ENCODE measurements around the gene LARP6.
"Not testable (repeated sequence)": the region's sequence is repeated elsewhere in the genome, so short reads cannot be mapped to it uniquely, and the experiment has no call there.

LARP6 gene

DNA sequence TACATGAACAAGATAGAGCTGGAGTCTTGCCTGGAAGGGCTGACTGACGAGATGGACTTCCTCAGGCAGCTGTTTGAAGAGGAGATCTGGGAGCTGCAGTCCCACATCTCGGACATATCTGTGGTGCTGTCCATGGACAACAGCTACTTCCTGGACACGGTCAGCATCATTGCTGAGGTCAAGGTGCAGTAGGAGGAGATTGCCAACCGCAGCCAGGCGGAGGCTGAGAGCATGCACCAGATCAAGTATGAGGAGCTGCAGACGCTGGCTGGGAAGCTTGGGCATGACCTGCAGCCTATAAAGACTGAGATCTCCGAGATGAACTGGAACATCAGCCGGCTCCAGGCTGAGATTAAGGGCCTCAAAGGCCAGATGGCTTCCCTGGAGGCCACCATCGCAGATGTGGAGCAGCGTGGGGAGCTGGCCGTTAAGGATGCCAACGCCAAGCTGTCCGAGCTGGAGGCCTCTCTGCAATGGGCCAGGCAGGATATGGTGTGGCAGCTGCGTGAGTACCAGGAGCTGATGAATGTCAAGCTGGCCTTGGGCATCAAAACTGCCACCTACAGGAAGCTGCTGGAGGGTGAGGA is 5.5 kb upstream of the LARP6 start:
- DNase-seq (ENCODE audit: extremely low read depth in 1 of 2, low read depth in 1 of 2) = no peak

DNA sequence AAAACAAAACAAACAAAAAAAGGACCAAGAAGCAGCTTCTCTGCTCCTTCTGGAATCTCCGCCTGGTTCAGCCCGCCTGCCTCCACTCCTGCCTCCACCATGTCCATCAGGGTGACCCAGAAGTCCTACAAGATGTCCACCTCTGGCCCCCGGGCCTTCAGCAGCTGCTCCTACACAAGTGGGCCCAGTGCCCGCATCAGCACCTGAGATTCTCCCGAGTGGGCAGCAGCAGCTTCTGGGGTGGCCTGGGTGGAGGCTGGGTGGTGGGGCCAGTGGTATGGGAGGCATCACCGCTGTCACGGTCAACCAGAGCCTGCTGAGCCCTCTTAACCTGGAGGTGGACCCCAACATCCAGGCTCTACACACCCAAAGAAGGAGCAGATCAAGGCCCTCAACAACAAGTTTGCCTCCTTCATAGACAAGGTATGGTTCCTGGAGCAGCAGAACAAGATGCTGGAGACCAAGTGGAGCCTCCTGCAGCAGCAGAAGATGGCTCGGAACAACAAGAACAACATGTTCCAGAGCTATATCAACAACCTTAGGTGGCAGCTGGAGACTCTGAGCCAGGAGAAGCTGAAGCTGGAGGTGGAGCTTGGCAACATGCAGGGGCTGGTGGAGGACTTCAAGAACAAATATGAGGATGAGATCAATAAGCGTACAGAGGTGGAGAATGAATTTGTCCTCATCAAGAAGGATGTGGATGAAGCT is 4.8 kb upstream of the LARP6 start:
- DNase-seq (ENCODE audit: extremely low read depth in 1 of 2, low read depth in 1 of 2) = not testable (repeated sequence)

DNA sequence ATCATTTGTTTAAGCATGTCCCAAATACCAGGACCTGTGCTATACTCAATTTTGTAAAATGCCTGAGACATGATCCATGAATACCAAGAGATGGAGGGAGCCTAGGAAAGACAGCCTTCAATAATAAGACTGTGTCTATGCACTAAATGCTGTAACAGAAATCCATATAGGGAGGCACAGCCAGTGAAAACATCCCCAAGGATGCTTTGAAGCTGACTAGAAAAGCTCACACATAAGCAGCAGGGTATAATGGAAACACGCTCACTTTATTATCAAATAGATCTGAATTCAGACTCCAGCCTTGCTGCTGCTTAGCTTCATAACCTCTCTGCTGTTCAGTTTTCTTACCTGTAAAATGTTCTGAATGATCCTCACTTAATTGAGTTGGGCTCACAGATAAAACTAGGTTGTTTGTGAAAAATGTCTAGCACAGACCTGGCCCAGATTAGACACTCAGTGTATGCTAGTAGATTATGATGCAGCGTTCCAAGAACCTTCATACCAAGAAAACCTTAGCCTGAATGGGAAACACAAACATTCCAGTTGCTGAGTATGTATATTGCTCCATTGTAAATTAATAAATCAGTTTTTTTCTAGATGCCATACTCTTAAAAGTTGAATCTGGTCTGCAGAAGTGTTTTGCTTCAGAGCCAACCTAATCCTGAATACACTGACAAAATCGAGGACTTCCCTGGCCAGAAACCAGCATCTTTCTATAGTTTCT is 3.8 kb upstream of the LARP6 start:
- DNase-seq (ENCODE audit: extremely low read depth in 1 of 2, low read depth in 1 of 2) = no peak

DNA sequence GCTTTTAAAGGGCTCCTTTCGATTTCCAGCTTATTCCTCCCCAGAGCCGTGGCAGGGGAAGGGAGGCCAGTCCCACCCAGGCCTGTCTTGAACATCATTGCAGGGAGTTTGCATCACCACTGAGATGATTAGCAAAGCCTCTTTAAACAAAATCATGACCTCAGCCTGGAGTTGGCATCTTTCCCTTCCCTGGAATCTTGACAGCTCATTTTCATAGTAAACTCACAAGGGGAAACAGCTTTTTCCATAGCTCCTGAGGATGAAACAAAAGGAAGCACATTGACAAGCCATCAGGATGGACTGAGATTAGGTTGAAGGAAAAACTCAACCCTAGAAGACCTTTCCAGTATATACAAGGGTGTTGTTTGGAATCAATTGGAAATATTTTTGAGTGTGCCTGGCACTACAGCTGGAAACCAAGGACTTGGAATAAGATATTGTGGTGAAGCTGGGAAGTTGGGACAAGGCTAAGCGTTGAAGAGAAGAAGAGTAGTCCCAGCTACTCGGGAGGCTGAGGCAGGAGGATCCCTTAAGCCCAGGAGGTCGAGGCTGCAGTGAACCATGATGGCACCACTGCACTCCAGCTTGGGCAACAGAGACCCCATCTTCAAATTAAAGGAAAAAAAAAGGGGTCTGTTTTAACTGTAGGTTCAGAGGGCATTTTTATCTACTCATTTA is 3.1 kb upstream of the LARP6 start:
- DNase-seq (ENCODE audit: extremely low read depth in 1 of 2, low read depth in 1 of 2) = no peak

DNA sequence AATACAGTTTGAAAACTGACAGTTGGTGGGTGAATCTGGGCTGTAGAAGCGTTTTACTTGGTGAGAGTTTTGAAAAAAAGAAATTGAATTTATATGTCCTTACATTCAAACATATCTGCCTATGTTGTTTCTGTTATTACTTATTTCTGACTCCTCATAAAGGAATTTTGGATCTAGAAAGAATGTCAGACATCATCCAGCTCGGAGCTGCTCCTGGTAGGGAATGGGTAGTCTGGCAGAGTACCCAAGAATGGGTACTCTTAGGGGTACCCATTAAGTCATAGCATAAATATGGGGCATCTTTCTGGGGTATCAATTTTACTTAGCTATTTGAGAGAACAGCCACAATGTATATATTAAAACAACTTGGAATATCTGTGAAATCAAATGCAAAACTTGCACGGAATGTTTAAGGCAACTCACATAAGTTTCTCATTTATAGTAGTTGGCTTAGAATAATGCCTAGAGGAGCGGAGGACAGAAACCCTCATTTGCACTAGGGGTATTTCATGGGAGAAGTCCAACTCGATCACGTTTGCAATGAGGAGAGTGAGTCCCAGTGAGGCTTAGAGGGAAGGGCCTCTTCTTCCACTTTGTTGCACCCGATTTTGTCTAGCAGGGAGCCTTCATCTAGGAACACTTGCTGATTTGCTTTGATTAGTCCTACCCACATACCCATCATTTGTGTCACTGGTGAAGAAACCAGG is 2.4 kb upstream of the LARP6 start:
- DNase-seq (ENCODE audit: extremely low read depth in 1 of 2, low read depth in 1 of 2) = no peak

DNA sequence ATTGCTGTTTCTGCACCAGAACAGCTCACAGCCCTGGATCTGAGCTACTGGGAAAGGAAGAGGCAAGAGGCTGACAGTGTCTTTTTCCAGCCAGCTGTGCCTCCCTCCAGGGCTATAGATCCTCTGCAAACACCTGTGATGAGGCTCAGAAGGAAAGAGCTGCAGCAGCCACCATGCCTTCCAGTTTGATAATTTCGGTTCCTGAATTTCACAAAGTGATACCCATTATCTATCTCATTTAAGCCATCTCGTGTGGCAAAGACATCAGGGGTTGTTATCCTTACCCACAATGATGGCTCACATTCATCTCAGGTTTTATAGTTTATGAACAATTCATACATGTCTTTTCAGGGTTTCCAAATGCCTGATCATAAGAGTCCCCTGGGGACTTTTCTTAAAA is 1.8 kb upstream of the LARP6 start:
- no peak for DNase-seq (ENCODE audit: extremely low read depth in 1 of 2, low read depth in 1 of 2)

DNA sequence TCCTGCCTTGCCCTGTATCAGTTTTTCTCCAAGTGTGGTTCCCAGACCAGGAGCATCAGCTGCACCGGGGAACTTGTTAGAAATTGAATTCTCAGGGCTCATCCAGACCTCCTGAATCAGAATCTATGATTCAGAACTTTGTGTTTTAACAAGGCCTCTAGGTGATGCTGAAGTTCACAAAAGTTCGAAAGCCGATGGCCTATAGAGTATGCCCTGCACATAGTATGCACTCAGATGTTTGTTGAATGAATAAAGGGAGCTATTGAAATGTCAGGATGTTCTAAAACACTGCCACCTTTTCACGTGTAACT is 664 bp upstream of the LARP6 start:
- no peak for DNase-seq (ENCODE audit: extremely low read depth in 1 of 2, low read depth in 1 of 2)

DNA sequence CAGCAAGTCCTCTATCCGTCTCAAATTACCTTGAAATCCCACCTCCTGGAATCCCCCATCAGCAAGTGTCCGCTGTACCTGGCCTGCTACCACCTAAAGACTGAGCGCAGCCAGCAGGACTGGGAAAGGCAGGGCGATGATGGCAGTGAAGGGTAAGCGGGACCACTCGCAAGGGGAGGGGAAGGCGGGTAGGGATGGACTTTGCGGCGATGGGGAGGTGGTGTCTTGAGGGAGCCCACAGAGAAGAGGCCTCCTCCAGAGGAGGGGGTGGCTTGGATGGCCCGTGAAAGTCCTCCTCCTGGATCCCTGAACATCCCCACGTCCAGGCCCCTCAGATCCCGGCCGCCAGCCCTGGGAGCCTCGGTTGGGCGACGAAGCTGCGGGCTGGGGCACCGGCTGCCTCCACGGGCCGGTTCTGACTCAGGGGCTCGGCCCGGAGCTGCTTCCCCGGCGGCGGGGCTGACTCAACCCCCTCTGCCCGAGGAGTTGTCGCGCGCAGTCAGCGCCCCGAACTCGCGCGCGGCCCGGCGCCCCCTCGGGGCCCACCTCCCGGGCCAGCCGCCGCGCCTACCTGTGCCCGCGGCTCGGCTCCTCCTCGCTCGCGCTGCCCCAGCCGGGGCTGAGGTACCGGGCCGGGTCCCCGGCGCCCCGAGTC is 512 bp downstream of the LARP6 start:
- no peak for DNase-seq (ENCODE audit: extremely low read depth in 1 of 2, low read depth in 1 of 2)

DNA sequence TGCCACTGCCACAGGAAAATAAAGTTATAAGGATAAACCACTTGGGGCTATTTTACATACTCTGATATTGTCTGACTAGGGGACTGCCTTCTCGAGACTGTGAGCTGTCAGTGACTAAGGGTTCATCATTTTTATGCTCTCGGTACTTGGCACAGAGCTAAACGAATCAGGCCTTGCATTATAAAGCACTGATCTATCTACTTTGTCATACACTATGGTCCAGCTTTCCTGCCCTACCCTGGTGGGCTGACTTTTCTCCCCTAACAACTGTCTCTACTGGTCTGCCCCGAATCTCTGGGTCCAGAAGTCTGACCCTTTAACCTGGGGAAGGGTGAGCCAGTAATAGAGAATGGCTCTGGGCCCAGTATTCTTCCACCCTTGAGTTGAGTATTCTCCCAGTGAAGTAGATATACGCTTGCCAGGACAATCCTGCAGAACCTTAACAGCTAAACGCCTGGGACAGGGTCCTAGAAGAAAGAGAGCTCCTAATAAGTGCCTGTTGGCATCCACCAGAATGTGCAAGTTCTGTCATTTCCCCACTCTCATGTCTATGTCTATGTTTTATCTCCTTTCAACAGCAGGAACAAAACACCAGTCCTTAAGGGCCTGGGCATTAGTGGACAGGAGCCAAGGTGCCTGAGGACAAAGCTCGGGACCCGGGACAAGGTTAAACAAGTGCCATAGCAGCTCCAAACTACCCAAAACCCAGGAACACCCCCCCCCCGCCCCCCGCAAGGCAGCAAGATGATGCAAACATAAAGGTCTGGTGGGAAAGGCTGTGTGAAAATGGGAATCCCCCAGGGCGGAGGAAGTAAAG is 1.2 kb downstream of the LARP6 start:
- DNase-seq (ENCODE audit: extremely low read depth in 1 of 2, low read depth in 1 of 2) = no peak

DNA sequence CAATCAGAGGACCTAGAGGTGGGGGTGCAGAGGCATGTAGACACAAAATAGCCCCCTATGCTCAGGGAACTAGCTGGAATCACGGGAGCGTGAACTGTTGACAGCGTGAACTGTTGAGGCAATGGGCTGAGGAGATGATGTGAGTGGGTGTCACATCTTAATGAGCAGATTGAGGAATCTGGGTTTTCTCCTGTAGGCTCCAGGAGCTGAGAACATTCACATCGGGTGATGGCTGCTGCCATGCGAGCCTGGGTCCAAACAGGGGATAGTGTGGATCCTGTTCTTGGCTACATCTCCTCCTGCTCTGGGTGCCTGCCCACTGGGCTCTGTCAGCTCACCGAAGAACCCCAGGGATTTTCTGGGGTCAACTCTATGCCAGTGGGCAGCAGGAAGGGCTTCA is 2.1 kb downstream of the LARP6 start:
- DNase-seq (ENCODE audit: extremely low read depth in 1 of 2, low read depth in 1 of 2) = no peak

DNA sequence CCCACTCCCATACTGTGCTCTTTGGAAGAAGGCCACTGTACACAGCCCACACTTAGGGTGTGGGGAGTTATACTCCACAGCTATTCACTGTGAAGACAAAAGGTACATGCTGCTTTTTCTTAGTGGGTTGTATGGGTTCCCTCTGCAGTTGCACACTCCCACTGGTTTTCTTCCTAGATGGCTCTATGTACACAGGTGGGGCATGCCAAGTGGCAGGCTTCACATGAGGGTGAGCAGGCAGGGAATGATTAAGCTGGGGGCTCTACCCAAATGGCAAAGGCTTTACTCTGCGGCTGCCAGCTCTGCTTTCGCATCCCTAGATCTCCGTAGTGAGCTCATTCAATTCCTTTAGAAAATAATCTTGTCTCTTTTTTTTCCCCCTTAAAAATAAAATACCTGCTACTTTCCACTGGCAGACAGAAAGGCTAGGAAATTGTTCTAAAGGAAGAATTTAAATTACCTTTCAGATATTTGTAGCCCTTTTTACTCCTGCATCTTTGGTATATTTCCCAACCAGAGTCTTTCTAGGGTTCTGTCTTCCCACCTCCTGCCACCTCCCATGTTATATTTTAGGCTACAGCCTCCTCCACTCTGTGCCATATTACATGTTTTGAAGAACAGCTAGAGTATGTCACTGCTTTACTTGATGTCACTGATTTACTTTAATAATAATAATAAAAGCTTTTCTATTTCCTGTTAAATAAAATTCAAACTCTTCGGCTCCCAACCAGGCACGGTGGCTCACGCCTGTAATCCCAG is 8.2 kb downstream of the LARP6 start:
- no peak for DNase-seq (ENCODE audit: extremely low read depth in 1 of 2, low read depth in 1 of 2)

DNA sequence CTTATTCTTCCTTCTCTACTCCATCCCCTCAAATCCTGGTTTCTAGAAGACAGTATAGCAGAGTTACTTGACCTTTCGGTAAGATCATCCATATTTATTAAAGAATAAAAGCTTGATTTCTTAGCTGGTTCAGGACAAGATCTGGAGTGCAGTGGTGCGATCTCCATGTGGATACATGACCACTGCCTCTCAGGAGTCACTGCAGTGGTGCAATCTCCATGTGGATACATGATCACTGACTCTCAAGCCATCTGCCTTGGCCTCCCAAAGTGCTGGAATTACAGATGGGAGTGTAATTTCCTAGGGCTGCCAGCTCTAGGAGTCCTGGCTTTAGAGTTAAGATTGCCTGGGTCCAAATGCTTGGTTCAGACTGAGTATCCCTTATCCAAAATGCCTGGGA is 16.5 kb downstream of the LARP6 start:
- DNase-seq (ENCODE audit: extremely low read depth in 1 of 2, low read depth in 1 of 2) = no peak

DNA sequence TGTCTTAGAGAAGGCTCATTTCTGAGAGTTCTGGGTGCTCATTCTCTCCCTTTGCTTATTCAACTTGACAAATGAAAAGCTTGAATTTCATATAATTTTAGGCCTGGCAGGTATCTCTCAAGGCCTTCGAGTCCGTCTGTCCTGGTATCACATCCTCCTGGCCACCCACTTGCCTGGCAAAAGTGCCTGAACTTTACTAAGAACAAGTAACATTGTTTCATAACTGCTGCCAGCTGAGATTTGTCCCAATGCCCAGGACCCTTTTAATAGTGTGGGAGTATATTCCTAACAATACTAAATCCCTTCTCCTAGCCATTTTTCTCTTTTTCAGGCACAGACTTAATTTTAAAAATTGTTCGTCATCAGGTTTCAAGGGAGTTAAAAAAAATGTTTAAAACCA is 18.1 kb downstream of the LARP6 start:
- no peak for DNase-seq (ENCODE audit: extremely low read depth in 1 of 2, low read depth in 1 of 2)

DNA sequence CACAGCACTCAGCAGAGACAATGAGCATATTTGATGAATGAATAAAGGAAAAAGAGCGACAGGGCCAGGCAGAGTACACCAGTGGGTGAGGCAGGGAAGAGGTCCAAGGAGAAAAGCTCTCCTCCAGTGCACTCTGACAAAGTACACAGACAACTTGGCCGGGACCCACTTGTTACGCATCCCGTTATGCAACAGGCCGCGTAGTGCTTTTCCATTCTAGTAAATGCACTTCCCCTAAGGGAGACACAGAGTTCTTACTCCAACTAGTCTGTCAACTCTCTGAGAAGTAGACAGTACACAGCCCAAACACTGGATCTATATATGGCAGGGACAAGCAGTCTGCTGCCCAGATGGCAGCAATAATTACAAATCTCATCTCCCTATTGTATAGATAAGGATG is 18.5 kb downstream of the LARP6 start:
- no peak for DNase-seq (ENCODE audit: extremely low read depth in 1 of 2, low read depth in 1 of 2)

DNA sequence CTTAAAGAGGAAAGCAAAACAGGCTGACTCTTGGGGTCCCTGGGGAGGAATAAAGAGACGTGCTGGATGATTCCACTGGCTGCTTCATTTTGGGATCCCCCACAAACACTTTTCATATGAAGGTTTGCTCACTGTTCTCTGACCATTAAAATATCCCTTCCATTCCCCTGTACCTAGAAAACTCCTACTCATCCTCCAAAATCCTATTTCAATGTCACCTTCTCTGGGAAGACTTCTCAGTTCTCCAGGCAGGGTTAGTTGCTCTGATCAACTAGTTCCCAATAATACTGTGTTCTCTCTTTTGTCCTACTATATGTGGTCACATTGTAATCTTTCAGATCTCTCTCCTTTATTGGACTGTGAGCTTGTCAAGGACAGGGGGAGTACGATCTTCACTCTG is 19.0 kb downstream of the LARP6 start:
- DNase-seq (ENCODE audit: extremely low read depth in 1 of 2, low read depth in 1 of 2) = no peak

DNA sequence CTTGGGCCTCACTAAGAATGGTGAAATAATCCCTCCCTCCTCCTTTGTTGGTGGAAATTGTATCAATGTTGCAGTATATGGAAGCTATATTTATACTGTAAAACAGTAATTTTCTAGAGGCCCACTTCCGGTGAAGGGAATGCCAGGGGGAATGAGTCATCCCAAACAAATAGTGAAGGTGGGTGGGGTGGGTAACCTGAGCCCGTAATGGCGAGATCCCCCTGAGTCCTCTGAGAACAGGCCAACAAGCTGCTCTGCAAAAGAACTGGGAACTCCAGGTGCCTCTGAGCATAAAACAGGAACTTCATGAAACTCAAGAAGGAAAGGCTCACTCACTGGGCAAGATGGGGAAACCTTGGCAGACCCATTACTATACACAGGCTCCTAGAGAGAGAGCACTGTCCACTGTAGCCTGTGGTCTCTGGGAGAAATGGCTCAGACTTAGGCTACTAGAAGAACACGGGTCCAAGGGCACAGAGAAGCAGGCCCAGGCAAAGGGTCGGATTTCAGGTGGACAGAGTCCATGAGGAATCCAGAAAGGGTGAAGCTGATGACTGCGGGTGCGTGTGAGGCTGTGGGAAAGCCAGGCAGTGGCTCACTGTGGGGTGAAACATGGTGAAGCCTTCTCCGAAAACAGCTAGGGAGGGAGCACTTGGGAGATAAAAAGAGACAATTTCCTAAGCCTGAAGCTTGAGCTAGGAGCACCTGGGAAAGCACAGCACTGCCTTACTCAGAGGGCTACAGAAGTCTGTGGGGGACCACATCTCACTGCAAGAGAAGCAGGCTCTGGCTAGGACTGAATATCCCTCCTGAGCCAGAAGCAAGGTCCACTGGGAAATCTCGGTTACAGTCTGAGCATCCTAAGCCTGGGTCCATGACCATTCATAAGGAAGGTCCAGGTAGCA is 19.8 kb downstream of the LARP6 start:
- no peak for DNase-seq (ENCODE audit: extremely low read depth in 1 of 2, low read depth in 1 of 2)

DNA sequence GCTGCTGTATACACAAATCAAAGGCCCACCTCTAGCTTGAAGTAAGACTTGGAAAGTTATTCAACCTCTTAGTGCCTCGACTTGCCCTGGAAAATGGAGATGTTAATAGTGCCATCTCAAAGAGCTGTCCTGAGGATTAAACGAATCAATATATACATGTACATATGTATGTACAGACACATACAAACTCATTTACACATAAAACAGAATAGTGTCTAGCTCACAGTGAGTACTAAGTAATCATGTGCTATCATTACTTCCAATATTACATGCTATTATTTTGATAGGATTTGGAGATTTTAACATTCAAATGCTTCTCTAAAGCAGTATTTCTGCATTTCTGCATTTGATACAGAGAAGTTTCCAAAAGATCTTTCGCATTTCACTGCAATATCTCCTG is 20.5 kb downstream of the LARP6 start:
- DNase-seq (ENCODE audit: extremely low read depth in 1 of 2, low read depth in 1 of 2) = no peak

DNA sequence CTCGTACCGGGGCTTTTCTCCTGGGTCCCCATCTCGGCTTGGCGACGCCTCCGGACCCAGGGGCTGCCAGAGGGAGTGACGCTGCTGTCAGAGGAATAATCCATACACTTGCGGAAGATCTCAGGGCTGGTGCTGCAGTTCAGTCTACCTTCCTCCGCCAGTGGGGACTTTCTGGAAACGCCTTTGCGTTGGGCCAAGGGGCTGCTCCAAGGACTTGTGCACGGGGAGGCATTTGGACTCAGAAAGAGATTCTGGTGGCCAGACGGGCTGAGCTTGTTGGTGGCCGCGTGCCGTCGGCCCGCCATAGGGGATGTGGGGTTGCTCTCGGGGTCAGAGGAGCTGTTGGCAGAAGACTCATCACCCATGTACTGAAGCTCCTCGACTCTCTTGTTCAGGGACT is 21.8 kb downstream of the LARP6 start:
- DNase-seq (ENCODE audit: extremely low read depth in 1 of 2, low read depth in 1 of 2) = no peak

Data from activated CD8-positive, alpha-beta memory T cell treated with anti-CD3 and anti-CD28 coated beads for 1 hour (primary cell).